GM12878 (cell line): ENCODE data around the gene RASGEF1B. TPM values are rescaled to one million over a fixed set of nuclear protein-coding genes. Genes with fewer than 3 reads are reported as not detected.

Experiments used
- ATAC-seq: fragments of 200-7000 bp; cut with Tn5 transposase; 3 replicates; pipeline ENCODE4 v1.9.1; 2020; ENCODE audit warnings: mild to moderate bottlenecking, moderate library complexity
- BruUV-seq: library from RNA; stranded (reverse); fragments of 400-500 nt; replicated peaks from 2 replicates; lab custom pipeline; 2021; lab: Mats Ljungman, UMichigan
- CTCF ChIA-PET: fragments of 300-600 bp; sonication (Branson Sonifier 250); formaldehyde crosslinking; extraction: SDS; loops from one replicate; lab custom pipeline; 2021; ENCODE audit warnings: inconsistent platforms; lab: Yijun Ruan, JAX
- POLR2A ChIA-PET: fragments of 350-600 bp; formaldehyde crosslinking; extraction: SDS; loops from one replicate; lab custom pipeline; 2021; ENCODE audit warnings: inconsistent platforms; lab: Charles Lee
- RAD21 ChIA-PET: fragments of 300-600 bp; sonication (Branson Sonifier 250); formaldehyde crosslinking; loops from one replicate; lab custom pipeline; 2023; ENCODE audit warnings: antibody characterized with exemption; ENCODE audit not compliant: unreplicated experiment; lab: Charles Lee
- SMC1A ChIA-PET: fragments of 300-600 bp; sonication (Branson Sonifier 250); formaldehyde crosslinking; loops from one replicate; lab custom pipeline; 2023; ENCODE audit not compliant: unreplicated experiment, uncharacterized antibody; lab: Charles Lee
- DNase-seq: peaks from one replicate; pipeline ENCODE4 v3.0.0-alpha.2; 2011; ENCODE audit warnings: low read depth, low spot score
- FAIRE-seq: peaks from 3 replicates; lab custom pipeline; 2011; peaks lifted over from hg19 to GRCh38; lab: Jason Lieb, UNC
- H2AFZ ChIP-seq: 2 replicates; pipeline ENCODE4 v1.6.0; 2011; ENCODE audit warnings: low read depth, low read length, control low read depth; ENCODE audit not compliant: control insufficient read depth
- H3K27ac ChIP-seq: 2 replicates; pipeline ENCODE4 v1.5.1; 2011; ENCODE audit warnings: control low read depth; ENCODE audit not compliant: control insufficient read depth, insufficient read depth
- H3K27me3 ChIP-seq, 2 experiments: replicated peaks in 1 of 2; 2 replicates each; pipeline versions ENCODE4 v1.6.0 to v1.6.1; 2011; ENCODE audit warnings: low read length in 1 of 2; ENCODE audit not compliant: control insufficient read depth in 2 of 2, insufficient read depth in 2 of 2
- H3K36me3 ChIP-seq, 2 experiments: 2 replicates each; pipeline ENCODE4 v1.5.1; 2011; ENCODE audit warnings: low read length in 1 of 2; ENCODE audit not compliant: control insufficient read depth in 2 of 2, insufficient read depth in 2 of 2
- H3K4me1 ChIP-seq: 2 replicates; pipeline ENCODE4 v1.6.1; 2011; ENCODE audit warnings: mild to moderate bottlenecking, low read length, moderate library complexity, mixed read lengths; ENCODE audit not compliant: control insufficient read depth, insufficient read depth
- H3K4me2 ChIP-seq: 2 replicates; pipeline ENCODE4 v1.6.0; 2011; ENCODE audit warnings: control low read depth; ENCODE audit not compliant: control insufficient read depth, insufficient read depth
- H3K4me3 ChIP-seq: fragments of 200-600 bp; sonication (generic); 2 replicates; pipeline ENCODE4 v1.5.1; 2016
- H3K79me2 ChIP-seq: 2 replicates; pipeline ENCODE4 v1.6.0; 2011; ENCODE audit warnings: low read length; ENCODE audit not compliant: control insufficient read depth, insufficient read depth
- H3K9ac ChIP-seq: 2 replicates; pipeline ENCODE4 v1.8.0; 2011; ENCODE audit warnings: low read length, control low read depth, mixed read lengths; ENCODE audit not compliant: control insufficient read depth, insufficient read depth
- H3K9me3 ChIP-seq: replicated peaks from 3 replicates; pipeline ENCODE4 v1.5.1; 2011; ENCODE audit warnings: mild to moderate bottlenecking, low read length; ENCODE audit not compliant: control insufficient read depth, insufficient read depth
- H4K20me1 ChIP-seq: 2 replicates; pipeline ENCODE4 v1.6.0; 2011; ENCODE audit not compliant: control insufficient read depth, insufficient read depth
- BCL3 ChIP-seq: IDR thresholded peaks from 2 replicates; pipeline ENCODE4 v1.6.1; 2011; ENCODE audit warnings: borderline replicate concordance, low read depth, mild to moderate bottlenecking, moderate library complexity, low read length; ENCODE audit not compliant: insufficient read depth, poor library complexity, severe bottlenecking
- ESRRA ChIP-seq: IDR thresholded peaks from 2 replicates; pipeline ENCODE4 v1.6.1; 2012; ENCODE audit warnings: mild to moderate bottlenecking, low read length, improper control_type of control experiment
- FOS ChIP-seq: IDR thresholded peaks from 3 replicates; pipeline ENCODE4 v1.6.1; 2011; ENCODE audit warnings: borderline replicate concordance; ENCODE audit not compliant: insufficient read length; ENCODE audit errors: extremely low read depth
- HDAC2 ChIP-seq: fragments of 200-600 bp; sonication (generic); IDR thresholded peaks from 2 replicates; pipeline ENCODE4 v1.6.1; 2017
- JUNB ChIP-seq: IDR thresholded peaks from 2 replicates; pipeline ENCODE4 v1.6.1; 2016; ENCODE audit warnings: antibody characterized with exemption, mild to moderate bottlenecking
- JUND ChIP-seq: IDR thresholded peaks from 2 replicates; pipeline ENCODE4 v1.6.1; 2012; ENCODE audit warnings: low read depth, mild to moderate bottlenecking, low read length, improper control_type of control experiment, moderate library complexity
- MXI1 ChIP-seq: fragments of 150-350 bp; IDR thresholded peaks from 2 replicates; pipeline ENCODE4 v1.6.1; 2011; ENCODE audit warnings: low read depth, mild to moderate bottlenecking, inconsistent platforms, low read length, improper control_type of control experiment
- NKRF ChIP-seq: fragments of 450-650 bp; conservative IDR thresholded peaks from 2 replicates; pipeline ENCODE4 v1.6.1; 2017; ENCODE audit warnings: mild to moderate bottlenecking, moderate library complexity
- NR2C2 ChIP-seq: IDR thresholded peaks from 2 replicates; pipeline ENCODE4 v1.6.1; 2011; ENCODE audit warnings: borderline replicate concordance, low read depth; ENCODE audit not compliant: control insufficient read depth, insufficient read length
- SIX5 ChIP-seq: IDR thresholded peaks from 2 replicates; pipeline ENCODE4 v1.6.1; 2011; ENCODE audit warnings: mild to moderate bottlenecking, low read depth, low read length, moderate library complexity; ENCODE audit not compliant: severe bottlenecking
- STAT1 ChIP-seq: fragments of 450-650 bp; conservative IDR thresholded peaks from 2 replicates; pipeline ENCODE4 v1.6.1; 2014; ENCODE audit warnings: antibody characterized with exemption, mild to moderate bottlenecking
- ZNF24 ChIP-seq: fragments of 450-650 bp; IDR thresholded peaks from 2 replicates; pipeline ENCODE4 v1.6.1; 2017; ENCODE audit warnings: antibody characterized with exemption, mild to moderate bottlenecking
- ZNF687 ChIP-seq: fragments of 450-650 bp; IDR thresholded peaks from 2 replicates; pipeline ENCODE4 v1.6.1; 2017; ENCODE audit warnings: mild to moderate bottlenecking, moderate library complexity
- WGBS: methylation state at CpG from one replicate; pipeline ENCODE4 v1.1.6; 2016; ENCODE audit warnings: low lambda C conversion rate; ENCODE audit not compliant: insufficient replicate concordance, insufficient coverage; ENCODE audit errors: missing lambda C conversion rate; 5-methylcytosine and 5-hydroxymethylcytosine counted together
- in situ Hi-C: fragments of 300-500 bp; cut with MboI; formaldehyde crosslinking; loops from 9 replicates; pipeline ENCODE4 v1.14.3; 2018; ENCODE audit warnings: mixed read lengths
- intact Hi-C: fragments of 100-400 bp; cut with micrococcal nuclease; formaldehyde crosslinking; loops from one replicate; pipeline ENCODE4 v1.14.2; 2022; ENCODE audit not compliant: unreplicated experiment
- polyA plus RNA-seq, 11 experiments: library from polyadenylated mRNA; depleted of rRNA in 4 of 11; unstranded in 6 of 11; stranded (reverse) in 5 of 11; fragments of >200 nt; fragmentation: Nextera tagmentation in 4 of 11; fragmentation: Illumina TruSeq in 1 of 11; extraction: Ambion mirVana in 4 of 11; extraction: Trizol in 1 of 11; gene quantifications; 1 replicate in 1 of 11; 2 replicates in 10 of 11; pipeline versions ENCODE4 v1.2.1 to v1.2.3, GENCODE V29; 2011 to 2016; ENCODE audit warnings: inconsistent platforms in 2 of 11, missing spikeins in 2 of 11, low read depth in 1 of 11
- total RNA-seq, 4 experiments: library from RNA; depleted of rRNA in 3 of 4; stranded (reverse); fragments of >200 nt in 3 of 4; fragmentation: Illumina TruSeq in 1 of 4; extraction: Trizol in 1 of 4; gene quantifications; 2 replicates each; pipeline versions ENCODE4 v1.2.1 to v1.2.3, GENCODE V29; 2013 to 2021

The RASGEF1B gene
- total and polyA plus RNA-seq, 10 of the 15 experiments (the other 5 are each of a cell fraction or from before 2014, with no cell fraction given): 0.03 to 0.24 (median 0.10) TPM; not detected in 2

DNA sequence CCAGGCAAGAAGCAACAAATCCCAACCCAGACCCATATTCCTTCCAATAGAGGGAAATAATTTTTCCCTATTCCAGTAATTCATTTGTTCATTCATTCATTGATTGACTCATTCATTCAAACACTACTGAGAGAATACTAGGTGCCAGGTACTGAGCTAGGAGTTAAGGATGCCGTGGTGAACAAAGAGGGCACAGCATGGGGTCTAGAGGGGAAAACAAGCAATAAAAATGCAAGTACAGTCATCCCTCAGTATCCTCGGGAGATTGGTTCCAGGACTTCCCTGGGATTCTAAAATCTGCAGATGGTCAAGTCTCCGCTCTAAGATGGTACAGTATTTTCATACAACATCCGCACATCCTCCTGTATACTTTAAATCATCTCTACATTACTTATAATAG is 18.7 kb downstream of the RASGEF1B start:
- DNase-seq: no peak
- no peak overlapping the region for H2AFZ ChIP-seq
- no TSS peak for BruUV-seq
- H3K36me3 ChIP-seq: no peaks in the 10 kb centered on the region
- H3K4me1 ChIP-seq: no peaks in the 10 kb centered on the region
- intact Hi-C loops: no loop called here
- no peaks in the 10 kb centered on the region for H3K27me3 ChIP-seq
- H3K9ac ChIP-seq: no peak overlapping the region
- SMC1A ChIA-PET: interaction anchor here (0.7 to 1.3 kb wide), 3 partner anchors 9 to 81 kb away, joined by 3 read pairs; no protein-coding TSS in a partner anchor
- H3K4me3 ChIP-seq: no peak overlapping the region
- H4K20me1 ChIP-seq: no peaks in the 10 kb centered on the region
- no peak overlapping the region for H3K4me2 ChIP-seq
- CTCF ChIA-PET: interaction anchor here (1.7 to 3.3 kb wide), 2 partner anchors 13 to 391 kb away, joined by 4 to 20 read pairs; no protein-coding TSS in a partner anchor
- WGBS: 53% methylated on average over 4 of the region's 4 CpGs
- in situ Hi-C loops: no loop called here
- POLR2A ChIA-PET: no interaction called here
- RAD21 ChIA-PET: interaction anchor here (0.9 kb wide), 1 partner anchor 14 kb away, joined by 3 read pairs; no protein-coding TSS in a partner anchor
- H3K79me2 ChIP-seq: no peaks in the 10 kb centered on the region
- H3K9me3 ChIP-seq: no peaks in the 10 kb centered on the region
- no peak for FAIRE-seq
- no peak for ATAC-seq
- no peak overlapping the region for H3K27ac ChIP-seq
- no peak for TF ChIP-seq NR2C2
- TF ChIP-seq HDAC2: no peak
- no peak for TF ChIP-seq STAT1
- TF ChIP-seq NKRF: no peak
- TF ChIP-seq ZNF687: no peak
- no peak for TF ChIP-seq JUND
- TF ChIP-seq FOS: no peak
- TF ChIP-seq ESRRA: no peak
- TF ChIP-seq ZNF24: no peak
- no peak for TF ChIP-seq BCL3
- no peak for TF ChIP-seq JUNB
- TF ChIP-seq MXI1: no peak
- TF ChIP-seq SIX5: no peak
